Lung (tissue), 12 donors: Measurements from ENCODE around the gene SYNE1. TPM values are rescaled to one million over a fixed set of nuclear protein-coding genes. Genes with fewer than 3 reads are reported as not detected.

Source experiments
- ATAC-seq: fragments of 200-7000 bp; cut with Tn5 transposase; one replicate; pipeline ENCODE4 v1.9.1; 2020; ENCODE audit warnings: moderate number of reproducible peaks; ENCODE audit not compliant: insufficient read depth, low FRiP score
- DNase-seq, 3 donors: peaks; one replicate each; pipeline ENCODE4 v3.0.0-alpha.2; 2013 to 2017
- H3K27ac ChIP-seq, 2 donors: one replicate each; pipeline ENCODE4 v1.5.1; 2013; ENCODE audit warnings: mild to moderate bottlenecking in 2 of 2, moderate library complexity in 2 of 2, control low read depth in 1 of 2, inconsistent platforms in 1 of 2, low read depth in 1 of 2, low read length in 1 of 2
- H3K27me3 ChIP-seq, 3 donors: one replicate each; pipeline ENCODE4 v1.5.1; 2013; ENCODE audit warnings: low read length in 2 of 3; ENCODE audit not compliant: control insufficient read depth in 3 of 3, insufficient read depth in 3 of 3
- H3K36me3 ChIP-seq, 4 donors: one replicate each; pipeline ENCODE4 v1.5.1; 2013; ENCODE audit warnings: low read length in 4 of 4, mild to moderate bottlenecking in 1 of 4, moderate library complexity in 1 of 4; ENCODE audit not compliant: control insufficient read depth in 4 of 4, insufficient read depth in 4 of 4
- H3K4me1 ChIP-seq, 5 donors: one replicate each; pipeline ENCODE4 v1.5.1; 2013; ENCODE audit warnings: low read length in 5 of 5, mild to moderate bottlenecking in 2 of 5, moderate library complexity in 1 of 5; ENCODE audit not compliant: control insufficient read depth in 5 of 5, insufficient read depth in 5 of 5
- H3K4me3 ChIP-seq: one replicate; pipeline ENCODE4 v1.5.1; 2013; ENCODE audit warnings: mild to moderate bottlenecking, control low read depth, moderate library complexity
- H3K9ac ChIP-seq, 2 donors: one replicate each; pipeline ENCODE4 v1.5.1; 2013; ENCODE audit warnings: low read length in 2 of 2, control low read depth in 1 of 2; ENCODE audit not compliant: insufficient read depth in 1 of 2
- H3K9me3 ChIP-seq, 4 donors: one replicate each; pipeline ENCODE4 v1.5.1; 2013; ENCODE audit warnings: low read length in 3 of 4, mild to moderate bottlenecking in 1 of 4, moderate library complexity in 1 of 4; ENCODE audit not compliant: control insufficient read depth in 4 of 4, insufficient read depth in 3 of 4
- WGBS, 2 donors: extraction: QIAGEN DNeasy Blood & Tissue Kit; methylation state at CpG; one replicate each; pipeline ENCODE4 v1.1.7; 2013; 5-methylcytosine and 5-hydroxymethylcytosine counted together
- polyA plus RNA-seq, 2 donors: library from polyadenylated mRNA; stranded (reverse); fragments of 200-250 nt; gene quantifications; one replicate each; pipeline ENCODE4 v1.2.1, GENCODE V29; 2013
- total RNA-seq, 2 donors: library from RNA; depleted of rRNA in 1 of 2; stranded (reverse); fragments of >200 nt in 1 of 2; gene quantifications; one replicate each; pipeline ENCODE4 v1.2.1, GENCODE V29; 2014 to 2021
- TF ChIP-seq, protein P1 (sequence below): IDR thresholded peaks from 2 replicates; pipeline ENCODE4 v1.5.1; 2012; ENCODE audit warnings: mild to moderate bottlenecking; ENCODE audit errors: control extremely low read depth, extremely low read depth
- donor health status: control.
- donor health status: control.
- donor health status: Bipolar disorder and iron deficiency.
- donor health status: healthy.
- donor health status: DM: yes; HTN: yes; CAD: no.

Gene SYNE1
- total and polyA plus RNA-seq, 4 donors, result 26.4 to 352 (median 131) TPM

DNA sequence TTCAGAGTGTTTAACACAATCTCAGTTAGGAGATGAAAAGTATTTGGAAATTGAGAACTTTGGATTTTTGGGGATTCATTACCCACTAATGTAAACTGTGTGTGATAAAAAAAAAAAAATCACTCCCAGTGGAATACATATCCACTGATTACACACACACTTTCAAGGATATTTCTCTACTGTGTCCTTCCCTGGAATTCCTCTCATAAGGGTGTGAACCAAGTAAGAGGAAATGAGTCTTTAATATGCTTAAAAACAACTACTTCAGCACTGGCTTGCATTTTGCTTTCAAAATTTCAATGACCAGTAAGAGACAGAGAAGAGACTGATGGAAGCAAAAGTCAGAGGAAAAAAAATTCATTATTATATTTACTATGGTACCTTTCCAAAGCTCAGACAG, 36.1 kb upstream of the SYNE1 start:
- no peak overlapping the region for H3K9ac ChIP-seq
- ATAC-seq, result no peak
- no peaks in the 10 kb centered on the region for H3K36me3 ChIP-seq
- H3K4me3 ChIP-seq, result no peak overlapping the region
- no peak overlapping the region for H3K27ac ChIP-seq
- TF ChIP-seq, protein P1, sequence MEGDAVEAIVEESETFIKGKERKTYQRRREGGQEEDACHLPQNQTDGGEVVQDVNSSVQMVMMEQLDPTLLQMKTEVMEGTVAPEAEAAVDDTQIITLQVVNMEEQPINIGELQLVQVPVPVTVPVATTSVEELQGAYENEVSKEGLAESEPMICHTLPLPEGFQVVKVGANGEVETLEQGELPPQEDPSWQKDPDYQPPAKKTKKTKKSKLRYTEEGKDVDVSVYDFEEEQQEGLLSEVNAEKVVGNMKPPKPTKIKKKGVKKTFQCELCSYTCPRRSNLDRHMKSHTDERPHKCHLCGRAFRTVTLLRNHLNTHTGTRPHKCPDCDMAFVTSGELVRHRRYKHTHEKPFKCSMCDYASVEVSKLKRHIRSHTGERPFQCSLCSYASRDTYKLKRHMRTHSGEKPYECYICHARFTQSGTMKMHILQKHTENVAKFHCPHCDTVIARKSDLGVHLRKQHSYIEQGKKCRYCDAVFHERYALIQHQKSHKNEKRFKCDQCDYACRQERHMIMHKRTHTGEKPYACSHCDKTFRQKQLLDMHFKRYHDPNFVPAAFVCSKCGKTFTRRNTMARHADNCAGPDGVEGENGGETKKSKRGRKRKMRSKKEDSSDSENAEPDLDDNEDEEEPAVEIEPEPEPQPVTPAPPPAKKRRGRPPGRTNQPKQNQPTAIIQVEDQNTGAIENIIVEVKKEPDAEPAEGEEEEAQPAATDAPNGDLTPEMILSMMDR, result no peak
- DNase-seq, result no peak
- no peaks in the 10 kb centered on the region for H3K9me3 ChIP-seq
- H3K4me1 ChIP-seq, result peaks cover 0 to 3% (median 0%) of the 10 kb centered on the region in 5 donors
- no peaks in the 10 kb centered on the region for H3K27me3 ChIP-seq

DNA sequence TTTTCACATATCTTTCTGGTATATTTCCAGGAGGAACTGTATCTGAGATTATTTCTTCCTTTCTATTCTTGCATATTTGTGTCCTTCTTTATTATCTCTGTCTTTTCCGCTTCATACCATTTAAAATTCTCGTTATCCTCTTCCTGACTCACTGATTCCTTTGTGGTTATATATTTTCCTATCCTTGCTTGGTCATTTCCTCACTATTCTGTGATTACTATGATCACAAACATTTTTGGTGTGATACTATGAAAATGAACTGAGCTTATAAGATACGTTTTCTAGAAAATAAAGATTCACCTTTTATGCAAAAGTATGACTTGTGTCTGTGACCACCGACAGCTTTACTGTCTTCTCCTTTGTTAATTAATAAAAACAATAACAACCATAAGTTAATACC, 34.0 kb upstream of the SYNE1 start:
- Histone ChIP-seq H3K9me3 (no peaks in the 10 kb centered on the region), H3K27me3 (no peaks in the 10 kb centered on the region), H3K36me3 (no peaks in the 10 kb centered on the region), H3K4me1 (peaks cover 0 to 3% (median 0%) of the 10 kb centered on the region in 5 donors), H3K4me3 (no peak overlapping the region), H3K27ac (no peak overlapping the region), H3K9ac (no peak overlapping the region)
- WGBS, 2 donors, result 43 to 44% methylated on average over 4 of the region's 4 CpGs
- TF ChIP-seq, protein P1, result no peak
- DNase-seq (no peak), ATAC-seq (no peak)

DNA sequence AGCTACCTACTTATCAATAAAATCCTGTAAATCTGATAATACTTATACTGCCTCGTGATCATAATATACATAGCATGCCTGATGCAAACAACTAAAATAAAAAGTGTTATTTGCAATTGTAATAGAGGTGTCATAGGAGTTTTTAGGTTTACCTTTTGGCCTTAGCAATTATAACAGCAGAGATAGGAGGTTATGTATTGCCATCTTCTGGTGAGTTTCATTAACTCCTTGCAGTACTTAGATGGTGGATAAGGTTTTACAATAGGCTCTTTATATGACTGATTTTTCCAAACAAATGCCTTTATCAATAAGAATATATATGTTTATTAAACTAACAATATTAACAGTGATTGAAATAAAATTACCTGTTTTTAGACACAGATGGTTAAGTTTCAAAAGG, 32.7 kb upstream of the SYNE1 start:
- DNase-seq, result peak in 2 of 3 donors; percentile 5 to 49
- Histone ChIP-seq H3K9me3 (no peaks in the 10 kb centered on the region), H3K27ac (no peak overlapping the region)

More for the DNA sequence above, 32.7 kb upstream of the SYNE1 start:
- no peak for ATAC-seq
- Histone ChIP-seq H3K4me1 (peaks cover 0 to 3% (median 0%) of the 10 kb centered on the region in 5 donors), H3K9ac (no peak overlapping the region), H3K4me3 (no peak overlapping the region), H3K36me3 (no peaks in the 10 kb centered on the region), H3K27me3 (no peaks in the 10 kb centered on the region)
- TF ChIP-seq, protein P1, result peak; percentile 10
- 39 to 73% methylated on average over 1 of the region's 1 CpG for whole genome bisulfite sequencing, 2 donors
